Frontal cortex (tissue), 4 donors: ENCODE measurements around the gene NOTO. TPM values are rescaled to one million over a fixed set of nuclear protein-coding genes. Genes with fewer than 3 reads are reported as not detected.

ENCODE experiments used
- DNase-seq, 2 donors: peaks; one replicate each; pipeline ENCODE4 v3.0.0; 2012; ENCODE audit warnings: low spot score in 2 of 2
- FAIRE-seq: peaks from 2 replicates; lab custom pipeline; 2012; peaks lifted over from hg19 to GRCh38; lab: Jason Lieb, UNC
- total RNA-seq: library from RNA; depleted of rRNA; stranded (reverse); fragments of >200 nt; gene quantifications from one replicate; pipeline ENCODE4 v1.2.3, GENCODE V29; 2014
- donor health status: control.
- donor health status: control.
- donor health status: control.

NOTO gene
- total RNA-seq, 1 donor from 2014 or later, result not detected

DNA sequence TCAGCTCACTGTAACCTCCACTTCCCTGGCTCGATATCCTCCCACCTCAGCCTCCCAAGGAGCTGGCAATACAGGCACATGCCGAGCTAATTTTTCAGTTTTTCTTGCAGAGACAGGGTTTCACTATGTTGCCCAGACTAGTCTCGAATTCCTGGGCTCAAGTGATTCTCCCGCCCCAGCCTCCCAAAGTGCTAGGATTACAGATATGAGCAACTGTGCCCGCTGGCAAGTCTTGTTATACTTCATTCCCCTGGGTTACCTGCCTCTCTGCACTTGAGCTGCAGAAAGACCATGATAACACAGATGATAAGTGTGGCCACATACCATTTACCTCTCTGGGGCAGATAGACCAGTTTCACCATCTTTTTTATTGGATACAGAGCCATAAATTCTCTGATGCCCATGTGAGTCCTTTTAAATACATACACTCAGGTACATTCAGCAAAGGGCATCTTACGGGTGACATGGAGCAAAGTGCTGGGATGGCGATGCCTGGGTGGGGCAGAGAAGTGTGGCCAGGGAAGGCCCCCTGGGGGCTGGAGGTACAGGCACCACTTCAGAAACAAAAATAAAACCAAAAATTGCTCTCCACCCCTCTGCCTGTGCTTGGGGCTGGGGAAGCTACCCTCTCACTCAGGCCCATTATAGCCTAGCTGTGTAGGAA lies 52.1 kb downstream of the NOTO start:
- FAIRE-seq (no peak), DNase-seq (no peak)

DNA sequence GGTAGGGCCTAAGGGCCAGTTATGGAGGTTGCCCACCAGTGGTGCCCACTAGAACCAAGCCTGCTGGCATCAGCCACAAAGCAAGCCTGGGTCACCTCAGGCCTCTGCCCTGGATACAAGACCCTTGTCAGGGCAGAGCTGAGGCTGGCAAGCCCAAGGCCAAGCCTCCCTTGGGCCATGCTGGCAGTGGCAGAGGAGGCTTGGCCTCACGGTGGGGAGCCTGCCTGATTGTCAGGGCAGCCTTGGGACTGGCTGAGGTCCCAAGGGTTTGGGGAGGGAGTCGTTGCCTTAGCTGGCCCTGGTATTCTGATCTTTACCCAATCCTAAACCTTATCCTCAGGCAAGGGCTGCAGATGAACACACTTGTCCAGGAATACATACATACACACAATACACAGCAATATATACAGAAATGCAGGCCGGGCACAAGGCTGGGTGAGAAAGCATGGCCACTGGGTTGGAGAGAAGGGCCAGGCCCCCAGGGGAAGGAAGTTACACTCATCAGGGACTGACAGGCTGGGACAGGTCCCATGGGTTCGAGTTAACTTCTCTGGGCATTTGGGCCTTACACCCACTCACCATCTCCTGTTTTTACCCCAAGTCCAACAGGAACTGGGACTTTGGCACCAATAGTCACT lies 52.8 kb downstream of the NOTO start:
- no peak for DNase-seq
- no peak for FAIRE-seq

DNA sequence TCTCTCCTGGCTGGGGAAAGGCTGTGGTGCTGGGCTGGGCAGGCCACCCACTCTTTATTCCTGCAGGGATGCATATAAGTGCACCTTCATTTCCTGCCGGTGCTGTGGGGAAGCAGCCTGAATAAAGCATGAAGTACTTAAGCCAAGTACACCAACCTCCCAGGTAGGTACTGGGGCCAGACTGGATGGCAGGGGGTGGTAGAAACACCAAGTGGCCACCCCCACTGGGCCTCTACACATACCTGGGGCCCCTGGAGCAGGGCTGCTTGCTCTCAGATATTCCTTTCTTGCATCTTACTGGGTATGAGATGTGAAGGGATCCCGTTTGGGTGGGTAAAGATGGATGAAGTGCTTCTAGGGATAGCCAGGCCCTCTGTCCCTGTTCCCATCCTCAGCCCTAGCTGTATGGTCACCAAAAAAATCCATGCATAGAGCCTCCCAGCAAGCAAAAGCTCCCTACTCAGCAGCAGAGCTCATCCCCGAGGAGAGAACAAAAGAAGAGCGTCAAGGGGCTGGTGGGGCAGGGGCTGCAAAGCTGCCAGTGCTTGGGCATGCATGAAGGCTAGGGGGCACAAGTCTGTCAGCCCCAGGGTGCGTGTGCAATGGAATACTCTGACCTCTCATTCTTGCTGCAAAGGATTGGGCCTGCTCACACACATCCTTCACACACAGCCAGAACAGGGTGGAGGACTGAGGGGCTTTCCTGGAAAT lies 53.7 kb downstream of the NOTO start:
- FAIRE-seq (no peak), DNase-seq (no peak)

DNA sequence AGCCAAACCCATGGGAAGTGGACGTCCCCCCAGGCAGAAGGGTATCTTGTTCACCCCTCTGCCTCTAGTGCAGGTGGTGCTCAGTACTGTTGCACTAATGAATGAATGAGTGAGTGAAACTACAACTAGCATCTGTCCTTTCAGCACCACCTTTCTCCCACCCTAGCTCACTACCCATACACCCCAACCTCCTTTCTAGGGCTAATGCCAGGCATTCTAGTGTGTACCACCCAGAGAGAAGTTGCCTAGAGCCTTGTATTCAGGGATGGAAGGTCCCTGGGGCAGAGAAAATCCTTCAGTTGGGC lies 54.2 kb downstream of the NOTO start:
- no peak for FAIRE-seq
- no peak for DNase-seq

DNA sequence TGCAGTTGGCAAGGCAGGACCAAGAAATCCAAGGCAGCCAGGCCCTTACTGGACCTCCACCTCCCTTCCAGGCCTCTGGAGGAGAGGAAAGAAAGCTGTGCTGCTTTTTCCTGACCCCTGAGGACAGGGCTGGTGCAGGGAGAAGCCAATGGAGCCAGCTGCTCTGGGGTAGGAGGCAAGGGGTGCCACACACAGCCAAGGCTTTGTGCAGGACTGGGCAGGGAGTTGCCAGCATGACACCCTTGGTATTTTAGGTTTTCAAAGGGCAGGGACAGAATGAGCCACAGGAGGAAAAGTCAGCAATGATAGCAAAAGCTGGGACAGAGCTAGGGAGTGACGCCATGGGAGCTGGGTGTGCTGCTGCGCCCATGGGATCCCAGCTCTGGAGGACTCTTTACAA lies 54.6 kb downstream of the NOTO start:
- no peak for FAIRE-seq

DNA sequence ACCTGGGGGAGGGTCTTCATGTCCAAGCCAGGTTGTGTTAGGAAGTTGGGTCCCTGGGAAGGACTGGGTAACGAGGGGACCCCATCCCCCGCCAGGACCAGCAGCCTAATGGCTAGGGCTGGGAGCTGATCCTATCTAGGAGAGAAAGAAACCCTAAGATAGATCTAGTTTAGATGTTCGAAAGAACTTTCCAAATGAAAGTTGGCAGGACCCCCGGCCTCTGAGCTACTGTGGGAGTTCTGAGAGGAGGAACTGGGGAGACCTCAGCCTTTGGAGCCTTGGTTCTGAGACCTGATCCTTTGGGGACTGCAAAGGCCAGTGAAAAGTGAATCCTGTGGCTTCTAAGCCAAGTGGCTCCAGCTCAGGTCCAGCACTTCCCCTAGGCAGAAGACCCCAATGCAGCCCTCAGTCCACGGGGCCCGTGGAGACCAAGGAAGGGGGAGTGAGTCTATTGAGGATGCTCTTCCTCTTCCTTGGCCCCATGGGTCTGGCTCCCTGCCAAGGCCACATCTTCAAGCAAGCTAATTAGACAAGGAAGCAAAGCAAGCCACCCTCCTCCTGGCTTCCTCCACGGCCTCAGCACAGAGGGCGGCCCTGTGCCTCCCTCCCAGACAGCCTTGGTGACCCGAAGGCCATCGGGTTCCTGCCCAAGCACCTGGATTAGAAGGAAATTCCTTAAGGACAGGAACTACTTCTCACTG lies 55.2 kb downstream of the NOTO start:
- DNase-seq (no peak), FAIRE-seq (no peak)

More for the DNA sequence above, 54.6 kb downstream of the NOTO start:
- DNase-seq, result no peak

DNA sequence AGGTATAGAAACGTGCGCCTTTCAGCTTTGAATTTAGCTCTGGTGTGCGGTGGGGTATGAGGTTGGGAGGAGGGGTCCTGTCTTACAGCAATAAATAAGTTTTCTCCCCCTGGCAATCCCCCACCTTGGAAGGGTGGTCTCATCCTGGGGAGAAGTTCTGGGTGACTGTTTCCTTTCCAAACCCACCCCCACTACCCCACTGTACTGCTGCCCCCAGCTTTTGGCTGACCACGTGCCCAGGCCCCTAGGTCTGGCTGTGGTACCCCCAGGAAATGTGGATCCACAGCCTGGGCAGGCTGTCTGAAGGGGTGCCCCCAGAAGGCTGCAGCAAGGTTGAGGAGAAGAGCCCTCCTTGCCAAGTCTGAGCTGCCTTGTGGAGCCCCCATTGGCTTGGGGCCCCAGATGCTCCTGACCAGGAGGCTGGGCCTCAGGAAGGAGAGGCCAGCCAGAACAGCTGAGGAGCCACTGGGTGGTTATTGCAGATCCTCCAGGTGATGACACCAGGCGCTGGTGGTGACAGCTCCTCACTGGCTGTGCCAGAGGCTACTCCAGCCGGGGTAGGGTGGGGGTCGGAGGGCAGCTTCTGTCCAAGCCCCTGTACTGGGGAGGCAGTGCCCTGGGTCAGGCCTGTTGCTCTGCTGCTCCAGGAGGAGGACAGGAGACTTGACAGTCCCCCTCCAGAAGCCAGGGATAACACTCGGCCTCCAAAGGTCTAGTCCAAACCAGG lies 56.0 kb downstream of the NOTO start:
- DNase-seq (no peak), FAIRE-seq (no peak)

DNA sequence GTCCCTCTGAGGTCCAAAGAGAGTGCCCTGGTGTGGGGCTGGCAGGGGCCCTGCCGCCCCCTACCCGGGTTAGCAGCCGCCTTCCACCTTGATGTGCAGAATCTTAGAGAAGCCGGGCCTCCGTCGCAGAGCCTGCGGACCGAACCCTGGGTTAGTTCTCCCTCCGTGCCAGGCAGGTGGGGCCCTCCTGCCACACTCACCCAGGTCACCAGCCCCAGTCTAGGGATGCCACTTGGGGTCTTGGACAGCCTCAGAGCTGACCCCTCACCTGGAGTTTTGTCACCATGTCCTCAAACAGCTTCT lies 56.5 kb downstream of the NOTO start:
- no peak for FAIRE-seq
- DNase-seq, result no peak

DNA sequence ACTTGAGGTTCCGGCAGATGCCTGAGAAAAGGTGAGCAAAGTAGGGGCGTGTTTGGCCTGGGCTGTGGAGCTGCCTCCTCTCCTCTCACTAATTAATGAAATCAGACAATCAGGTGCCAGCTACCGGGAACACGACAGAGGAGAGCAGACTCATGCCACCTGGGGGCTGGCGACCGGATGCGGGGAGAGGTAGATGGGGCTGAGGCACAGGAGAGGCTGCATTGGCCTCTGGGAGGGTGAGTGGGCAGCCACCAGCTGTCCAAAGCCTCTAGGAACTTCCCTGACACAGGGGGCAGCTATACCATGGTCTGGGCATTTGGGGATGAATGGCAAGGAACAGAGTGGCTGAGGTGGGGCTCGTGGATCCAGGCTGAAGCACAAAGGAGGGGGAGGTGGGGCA lies 56.9 kb downstream of the NOTO start:
- no peak for FAIRE-seq
- DNase-seq, result no peak

DNA sequence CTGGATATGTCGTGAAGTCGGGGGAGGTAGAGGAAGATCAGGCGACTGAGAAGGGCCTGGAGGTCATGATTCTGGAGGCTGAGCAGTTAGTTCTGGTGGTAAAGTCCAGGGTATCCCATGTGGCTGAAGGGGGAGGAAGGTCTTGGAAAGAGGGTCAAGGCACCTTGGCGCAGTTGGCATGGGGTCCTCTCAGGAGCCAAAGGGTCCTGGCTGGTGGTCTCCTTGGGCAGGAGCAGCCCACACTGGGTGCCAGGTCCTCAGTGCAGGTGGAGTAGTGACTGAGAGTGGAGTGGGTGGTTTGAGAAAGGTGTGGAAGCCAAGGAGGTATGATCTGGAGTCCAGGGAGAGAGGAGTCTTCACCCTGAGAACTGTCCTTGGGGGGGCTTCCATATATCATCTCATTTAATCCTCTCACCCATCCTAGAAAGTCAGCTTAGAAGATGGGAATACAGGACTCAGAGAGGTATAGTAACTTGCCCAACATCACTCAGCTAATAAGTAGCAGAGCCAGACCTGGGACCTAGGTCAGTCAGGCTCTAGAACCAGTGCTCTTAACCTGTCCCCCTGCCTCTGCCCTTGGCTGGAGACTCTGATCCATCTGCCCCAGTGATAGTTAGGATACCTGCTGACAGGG lies 57.4 kb downstream of the NOTO start:
- DNase-seq, result no peak
- FAIRE-seq, result no peak

DNA sequence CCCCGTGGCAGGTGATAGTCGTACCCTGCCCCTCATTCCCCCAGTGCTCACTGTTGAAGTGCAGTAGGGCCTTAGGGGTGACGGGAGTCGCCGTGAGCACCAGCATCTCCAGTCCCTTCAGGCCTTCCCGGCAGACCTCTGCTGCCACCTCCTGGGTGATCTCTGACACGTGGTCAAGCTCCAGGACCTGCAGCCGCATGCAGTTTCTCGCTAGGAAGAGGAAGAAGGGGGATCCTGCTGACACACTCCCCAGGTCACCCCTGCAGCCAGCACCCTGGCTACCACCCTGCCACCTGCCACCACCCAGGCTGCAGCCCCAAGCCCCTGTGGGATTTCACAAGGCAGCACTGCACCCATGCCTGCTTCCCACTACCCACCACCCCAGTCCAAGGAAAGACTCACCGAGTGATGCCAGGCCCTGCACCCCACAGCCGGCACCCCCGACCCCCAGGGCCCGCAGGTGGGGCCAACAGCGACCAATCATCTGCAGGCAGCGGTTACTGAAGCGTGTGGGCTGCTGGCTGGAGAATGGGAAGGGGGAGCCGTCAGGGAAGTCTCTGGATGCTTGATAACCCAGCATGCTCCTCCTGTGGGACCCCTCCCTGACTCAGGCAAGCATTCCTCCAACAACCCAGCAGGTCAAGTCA lies 58.1 kb downstream of the NOTO start:
- FAIRE-seq (no peak), DNase-seq (peak; percentile 63 to 75)

Other genes starting within 250 kb of the NOTO start
- gene SFXN5, start 130.9 kb upstream of the NOTO start, total RNA-seq, result 12.2 TPM
- 5.7 TPM for gene RAB11FIP5, start 89.6 kb upstream of the NOTO start, total RNA-seq
- gene SMYD5, start 11.7 kb downstream of the NOTO start, total RNA-seq, result 19.6 TPM
- 7.3 TPM for gene PRADC1, start 30.7 kb downstream of the NOTO start, total RNA-seq
- 214 TPM for gene CCT7, start 31.7 kb downstream of the NOTO start, total RNA-seq
- gene FBXO41, start 81.9 kb downstream of the NOTO start, total RNA-seq, result 20.0 TPM
- gene EGR4, start 91.0 kb downstream of the NOTO start, total RNA-seq, result not detected
- 61.1 TPM for gene ALMS1, start 183.3 kb downstream of the NOTO start, total RNA-seq